SK-N-SH (cell line): ENCODE data around the gene PHF14. TPM values are rescaled to one million over a fixed set of nuclear protein-coding genes. Genes with fewer than 3 reads are reported as not detected.

Experiments
- CTCF ChIA-PET: fragments of 300-600, 350-600 bp; formaldehyde crosslinking; extraction: SDS; loops from one replicate; lab custom pipeline; 2021; lab: Yijun Ruan, JAX
- POLR2A ChIA-PET: fragments of 350-600 bp; sonication (Branson Sonifier 250); formaldehyde crosslinking; extraction: SDS; loops from one replicate; lab custom pipeline; 2020; ENCODE audit warnings: antibody characterized with exemption, inconsistent platforms; lab: Yijun Ruan, JAX
- DNase-seq: peaks from one replicate; pipeline ENCODE4 v3.0.0; 2012
- H2AFZ ChIP-seq: fragments of 200-600 bp; sonication (generic); 2 replicates; pipeline ENCODE4 v1.8.1; 2016; ENCODE audit warnings: antibody characterized with exemption, mild to moderate bottlenecking, low read depth
- H3F3A ChIP-seq: fragments of 200-600 bp; sonication (generic); replicated peaks from 2 replicates; pipeline ENCODE3; 2016; ENCODE audit warnings: antibody characterized with exemption, mild to moderate bottlenecking; ENCODE audit not compliant: insufficient read depth
- H3K27ac ChIP-seq, 2 experiments: fragments of 200-500 bp in 1 of 2; fragments of 200-600 bp in 1 of 2; sonication (Bioruptor generic) in 1 of 2; sonication (generic), shearing (Covaris generic) in 1 of 2; 2 replicates each; pipeline versions ENCODE4 v1.5.1 to v1.6.1; 2014 to 2016; ENCODE audit warnings: low read depth in 2 of 2, inconsistent platforms in 1 of 2, low read length in 1 of 2, mild to moderate bottlenecking in 1 of 2, mixed read lengths in 1 of 2
- H3K27me3 ChIP-seq: fragments of 200-600 bp; sonication (generic), shearing (Covaris generic); 2 replicates; pipeline ENCODE4 v1.6.1; 2016; ENCODE audit warnings: mixed run types; ENCODE audit not compliant: insufficient read depth
- H3K36me3 ChIP-seq, 2 experiments: fragments of 200-500 bp in 1 of 2; fragments of 200-600 bp in 1 of 2; sonication (Bioruptor generic) in 1 of 2; sonication (generic) in 1 of 2; replicated peaks in 1 of 2; 2 replicates each; pipeline versions ENCODE3 to v1.5.1; 2014 to 2016; ENCODE audit warnings: low read length in 1 of 2, mild to moderate bottlenecking in 1 of 2; ENCODE audit not compliant: insufficient read depth in 2 of 2, control insufficient read depth in 1 of 2
- H3K4me1 ChIP-seq, 2 experiments: fragments of 200-500 bp in 1 of 2; fragments of 200-600 bp in 1 of 2; sonication (Bioruptor generic) in 1 of 2; sonication (generic), shearing (Covaris generic) in 1 of 2; 2 replicates each; pipeline versions ENCODE4 v1.5.1 to v1.6.1; 2014 to 2016; ENCODE audit warnings: low read depth in 1 of 2, low read length in 1 of 2, mixed run types in 1 of 2; ENCODE audit not compliant: insufficient read depth in 2 of 2, control insufficient read depth in 1 of 2
- H3K4me2 ChIP-seq: fragments of 200-600 bp; sonication (generic), shearing (Covaris generic); 2 replicates; pipeline ENCODE4 v1.6.1; 2017; ENCODE audit warnings: mixed run types
- H3K4me3 ChIP-seq, 2 experiments: fragments of 200-500 bp in 1 of 2; fragments of 200-600 bp in 1 of 2; sonication (Bioruptor generic) in 1 of 2; sonication (generic), shearing (Covaris generic) in 1 of 2; 2 replicates each; pipeline versions ENCODE4 v1.5.1 to v1.8.1; 2014 to 2016; ENCODE audit warnings: low read depth in 2 of 2, inconsistent platforms in 1 of 2, low read length in 1 of 2, mild to moderate bottlenecking in 1 of 2, mixed read lengths in 1 of 2, moderate library complexity in 1 of 2
- H3K79me2 ChIP-seq: fragments of 200-600 bp; sonication (generic); 2 replicates; pipeline ENCODE4 v1.8.1; 2017; ENCODE audit warnings: mild to moderate bottlenecking; ENCODE audit not compliant: insufficient read depth
- H3K9ac ChIP-seq: fragments of 200-600 bp; sonication (generic); 2 replicates; pipeline ENCODE4 v1.6.1; 2017; ENCODE audit warnings: mixed run types
- H3K9me2 ChIP-seq: fragments of 200-600 bp; sonication (generic); 2 replicates; pipeline ENCODE4 v1.6.1; 2017; ENCODE audit warnings: mixed run types
- H3K9me3 ChIP-seq: fragments of 200-600 bp; sonication (generic); 2 replicates; pipeline ENCODE4 v1.6.1; 2017; ENCODE audit warnings: mixed run types, mild to moderate bottlenecking, moderate library complexity
- H4K20me1 ChIP-seq: fragments of 200-600 bp; sonication (generic); 2 replicates; pipeline ENCODE4 v1.6.1; 2017; ENCODE audit warnings: mild to moderate bottlenecking, mixed run types; ENCODE audit not compliant: insufficient read depth
- CHD2 ChIP-seq: fragments of 150-350 bp; IDR thresholded peaks from 2 replicates; pipeline ENCODE4 v1.6.1; 2018; ENCODE audit warnings: low read length; ENCODE audit not compliant: partially characterized antibody
- CTCF ChIP-seq: fragments of 200-600 bp; sonication (generic); IDR thresholded peaks from 2 replicates; pipeline ENCODE4 v1.6.1; 2017; ENCODE audit warnings: antibody characterized with exemption, mild to moderate bottlenecking, moderate library complexity
- EP300 ChIP-seq, 2 experiments: IDR thresholded peaks; 2 replicates each; pipeline versions ENCODE4 v1.4.0 to v1.6.1; 2012; ENCODE audit warnings: borderline replicate concordance in 1 of 2, low read depth in 1 of 2, low read length in 1 of 2
- FOXJ3 ChIP-seq: sonication (generic); formaldehyde crosslinking; IDR thresholded peaks from 2 replicates; pipeline ENCODE4 v1.5.1; 2020; ENCODE audit warnings: mild to moderate bottlenecking, missing genetic modification reagents
- GABPA ChIP-seq: IDR thresholded peaks from 2 replicates; pipeline ENCODE4 v1.4.0; 2012; ENCODE audit warnings: low read depth, mild to moderate bottlenecking
- JUND ChIP-seq: IDR thresholded peaks from 2 replicates; pipeline ENCODE4 v1.4.0; 2012
- MXI1 ChIP-seq: IDR thresholded peaks from 2 replicates; pipeline ENCODE4 v1.6.1; 2012; ENCODE audit warnings: mild to moderate bottlenecking, low read depth, low read length, improper control_type of control experiment
- NFIC ChIP-seq: IDR thresholded peaks from 2 replicates; pipeline ENCODE4 v1.4.0; 2012; ENCODE audit warnings: borderline replicate concordance
- RCOR1 ChIP-seq: fragments of 150-350 bp; IDR thresholded peaks from 2 replicates; pipeline ENCODE4 v1.6.1; 2017; ENCODE audit warnings: antibody characterized with exemption, low read length
- RFX5 ChIP-seq: IDR thresholded peaks from 2 replicates; pipeline ENCODE4 v1.6.1; 2012; ENCODE audit warnings: mild to moderate bottlenecking, improper control_type of control experiment, low read length
- SIN3A ChIP-seq: IDR thresholded peaks from 2 replicates; pipeline ENCODE4 v1.6.1; 2012; ENCODE audit warnings: low read depth, mild to moderate bottlenecking, low read length, moderate library complexity, borderline replicate concordance
- TAF1 ChIP-seq: IDR thresholded peaks from 2 replicates; pipeline ENCODE4 v1.6.1; 2012; ENCODE audit warnings: low read depth, mild to moderate bottlenecking, low read length, moderate library complexity, borderline replicate concordance
- TCF12 ChIP-seq: IDR thresholded peaks from 2 replicates; pipeline ENCODE4 v1.4.0; 2012
- TEAD4 ChIP-seq: IDR thresholded peaks from 2 replicates; pipeline ENCODE4 v1.4.0; 2012; ENCODE audit warnings: mild to moderate bottlenecking, borderline replicate concordance; ENCODE audit not compliant: insufficient read depth
- WGBS: methylation state at CpG from one replicate; pipeline ENCODE4 v1.1.6; 2017; ENCODE audit warnings: low lambda C conversion rate; 5-methylcytosine and 5-hydroxymethylcytosine counted together
- polyA plus RNA-seq, 3 experiments: library from polyadenylated mRNA; depleted of rRNA; stranded (reverse); fragments of >200 nt; gene quantifications; 2 replicates each; pipeline ENCODE4 v1.2.3, GENCODE V29; 2012
- TF ChIP-seq, protein P1 (sequence below): IDR thresholded peaks from 2 replicates; pipeline ENCODE4 v1.6.1; 2012; ENCODE audit warnings: mild to moderate bottlenecking, low read depth, low read length, moderate library complexity

Gene PHF14
- polyA plus RNA-seq, 1 of the 3 experiments (the other 2 are of a cell fraction) = 19.2 TPM

DNA sequence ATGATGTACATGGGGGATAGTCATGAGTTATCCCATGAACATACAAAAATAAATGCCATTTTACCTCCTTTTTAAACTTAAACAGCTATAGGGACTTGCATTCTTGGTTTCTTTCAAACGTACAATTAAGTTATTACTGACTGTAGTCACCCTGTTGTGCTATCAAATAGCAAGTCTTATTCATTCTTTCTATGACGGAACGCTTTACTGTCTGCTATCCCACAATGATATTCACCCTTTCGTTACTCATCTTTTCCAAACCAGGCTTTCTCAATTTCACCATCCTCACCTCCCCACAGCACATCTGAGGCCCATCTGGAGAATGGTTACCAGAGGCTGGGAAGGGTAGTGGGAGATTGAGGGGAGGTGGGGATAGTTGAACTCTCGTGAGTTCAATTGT, 218.8 kb downstream of the PHF14 start (continued):
- TF ChIP-seq, protein P1, sequence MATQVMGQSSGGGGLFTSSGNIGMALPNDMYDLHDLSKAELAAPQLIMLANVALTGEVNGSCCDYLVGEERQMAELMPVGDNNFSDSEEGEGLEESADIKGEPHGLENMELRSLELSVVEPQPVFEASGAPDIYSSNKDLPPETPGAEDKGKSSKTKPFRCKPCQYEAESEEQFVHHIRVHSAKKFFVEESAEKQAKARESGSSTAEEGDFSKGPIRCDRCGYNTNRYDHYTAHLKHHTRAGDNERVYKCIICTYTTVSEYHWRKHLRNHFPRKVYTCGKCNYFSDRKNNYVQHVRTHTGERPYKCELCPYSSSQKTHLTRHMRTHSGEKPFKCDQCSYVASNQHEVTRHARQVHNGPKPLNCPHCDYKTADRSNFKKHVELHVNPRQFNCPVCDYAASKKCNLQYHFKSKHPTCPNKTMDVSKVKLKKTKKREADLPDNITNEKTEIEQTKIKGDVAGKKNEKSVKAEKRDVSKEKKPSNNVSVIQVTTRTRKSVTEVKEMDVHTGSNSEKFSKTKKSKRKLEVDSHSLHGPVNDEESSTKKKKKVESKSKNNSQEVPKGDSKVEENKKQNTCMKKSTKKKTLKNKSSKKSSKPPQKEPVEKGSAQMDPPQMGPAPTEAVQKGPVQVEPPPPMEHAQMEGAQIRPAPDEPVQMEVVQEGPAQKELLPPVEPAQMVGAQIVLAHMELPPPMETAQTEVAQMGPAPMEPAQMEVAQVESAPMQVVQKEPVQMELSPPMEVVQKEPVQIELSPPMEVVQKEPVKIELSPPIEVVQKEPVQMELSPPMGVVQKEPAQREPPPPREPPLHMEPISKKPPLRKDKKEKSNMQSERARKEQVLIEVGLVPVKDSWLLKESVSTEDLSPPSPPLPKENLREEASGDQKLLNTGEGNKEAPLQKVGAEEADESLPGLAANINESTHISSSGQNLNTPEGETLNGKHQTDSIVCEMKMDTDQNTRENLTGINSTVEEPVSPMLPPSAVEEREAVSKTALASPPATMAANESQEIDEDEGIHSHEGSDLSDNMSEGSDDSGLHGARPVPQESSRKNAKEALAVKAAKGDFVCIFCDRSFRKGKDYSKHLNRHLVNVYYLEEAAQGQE = no peak
- no peak for TF ChIP-seq TEAD4

- CTCF ChIA-PET = interaction anchor here (1.0 to 1.5 kb wide), 3 partner anchors 19 to 39 kb away, joined by 3 to 4 read pairs (median 3); no protein-coding TSS in a partner anchor
- POLR2A ChIA-PET = no interaction called here
- H3K27me3 ChIP-seq = no peaks in the 10 kb centered on the region
- no peaks in the 10 kb centered on the region for H3F3A ChIP-seq
- no peak for TF ChIP-seq RFX5
- TF ChIP-seq, protein P1 = no peak
- no peak for TF ChIP-seq RCOR1
- no peak for TF ChIP-seq CTCF
- no peak for TF ChIP-seq TCF12
- no peak for TF ChIP-seq TEAD4
- TF ChIP-seq SIN3A = no peak
- no peak for TF ChIP-seq EP300 (IDR thresholded peaks at IDR 0.05; ENCODE audit: borderline replicate concordance in 1 of 2, low read depth in 1 of 2, low read length in 1 of 2)
- TF ChIP-seq TAF1 = no peak
- no peak for TF ChIP-seq JUND
- TF ChIP-seq FOXJ3 = no peak
- TF ChIP-seq MXI1 = no peak
- no peak for TF ChIP-seq GABPA
- TF ChIP-seq CHD2 = no peak
- no peak for TF ChIP-seq NFIC
- H3K36me3 ChIP-seq = no peaks in the 10 kb centered on the region
- H3K79me2 ChIP-seq = no peaks in the 10 kb centered on the region
- 81% methylated on average over 17 of the region's 17 CpGs for WGBS
- no peak overlapping the region for H3K4me3 ChIP-seq
- no peak overlapping the region for H3K9ac ChIP-seq
- no peak overlapping the region for H3K27ac ChIP-seq
- H3K4me1 ChIP-seq = peaks cover 0 to 8% of the 10 kb centered on the region in 2 experiments; a peak in 2 of 4 replicates
- no peak for DNase-seq
- no peak overlapping the region for H2AFZ ChIP-seq
- H4K20me1 ChIP-seq = no peaks in the 10 kb centered on the region
- H3K9me2 ChIP-seq = no peaks in the 10 kb centered on the region
- H3K4me2 ChIP-seq = no peak overlapping the region
- H3K9me3 ChIP-seq = no peaks in the 10 kb centered on the region
Observed at GRCh38 chr7:11193131-11193867, 219.6 kb downstream of the PHF14 start.
